GM18867 (cell line): ENCODE data around the gene KCNK2.

Experiments
- ATAC-seq: cut with Tn5 transposase; IDR thresholded peaks from one replicate; pipeline ENCODE4 v1.9.1; 2021; ENCODE audit warnings: mild to moderate bottlenecking, moderate library complexity; ENCODE audit not compliant: unreplicated experiment

KCNK2 gene

DNA sequence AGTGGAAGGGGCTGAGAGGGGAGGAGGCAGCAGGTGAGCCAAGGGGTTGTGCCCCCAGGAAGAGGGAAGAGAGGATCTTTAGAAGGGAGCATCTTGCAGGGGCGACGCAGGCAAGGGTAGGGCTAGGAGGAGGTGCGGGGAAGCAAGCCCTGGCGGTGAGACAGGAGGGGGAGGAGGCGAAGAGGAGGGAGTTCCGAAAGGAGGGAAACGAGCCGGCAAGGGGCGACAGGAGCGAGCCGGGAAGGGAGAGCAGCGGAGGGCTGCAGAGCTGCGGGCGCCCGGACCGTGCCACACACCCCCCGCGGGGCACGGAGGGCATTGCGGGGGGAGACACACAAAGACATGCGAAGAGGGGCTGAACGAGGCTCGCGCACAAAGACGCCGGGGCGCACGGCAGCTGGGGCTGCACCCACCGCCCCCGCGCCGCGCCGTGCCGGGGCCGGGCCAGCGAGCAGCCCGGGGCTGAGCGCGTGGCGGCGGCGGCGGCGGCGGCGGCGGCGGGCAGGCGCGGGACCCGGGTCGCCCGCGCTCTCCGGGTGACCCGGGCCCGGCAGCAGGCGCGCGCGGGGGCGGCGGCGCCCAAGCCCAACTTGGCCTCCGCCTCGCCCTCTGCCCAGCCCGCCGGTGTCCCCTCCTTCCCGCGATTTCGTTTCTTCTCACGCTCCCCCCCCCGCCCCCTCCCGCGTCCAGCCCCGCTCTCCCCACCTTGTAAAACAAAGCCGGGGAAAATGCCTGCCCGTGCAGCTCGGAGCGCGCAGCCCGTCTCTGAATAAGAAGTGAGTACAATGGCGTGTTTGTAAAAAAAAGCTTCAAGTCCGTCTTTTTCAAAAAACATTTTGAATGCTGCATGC is at the start of gene KCNK2:
Gene KCNK2 (plus strand): TSS at position 206 of the 851 bp plus-strand sequence. CDS start 649 bp downstream, outside the sequence.
- ATAC-seq, result no peak

- no peak for ATAC-seq
Observed at GRCh38 chr1:215032911-215033526, 49.5 kb upstream of the KCNK2 start.

DNA sequence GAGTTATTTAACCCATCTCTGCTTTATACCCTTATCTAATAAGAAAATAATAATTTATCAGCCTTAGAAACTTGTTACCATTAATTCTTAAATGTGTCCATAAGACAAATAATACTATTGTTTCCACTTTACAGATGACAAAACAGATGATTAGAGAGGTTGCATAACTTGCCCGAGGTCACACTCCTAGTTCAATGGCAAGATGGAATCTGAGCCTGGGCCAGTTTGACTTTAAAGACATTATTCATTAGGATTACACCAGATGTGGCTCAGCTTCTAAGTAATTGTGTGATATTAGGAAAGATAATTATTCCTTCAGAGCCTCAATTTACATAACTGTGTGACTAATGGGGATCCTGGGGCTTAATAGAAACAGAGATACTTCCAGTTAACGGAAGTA is 42.3 kb upstream of the KCNK2 start:
- ATAC-seq, result no peak

GRCh38 chr1:215043401-215043800 is 39.1 kb upstream of the KCNK2 start:
- ATAC-seq, result no peak

GRCh38 chr1:215044151-215044550 is 38.4 kb upstream of the KCNK2 start:
- no peak for ATAC-seq

GRCh38 chr1:215045698-215046308 is 36.7 kb upstream of the KCNK2 start:
- ATAC-seq, result no peak

DNA sequence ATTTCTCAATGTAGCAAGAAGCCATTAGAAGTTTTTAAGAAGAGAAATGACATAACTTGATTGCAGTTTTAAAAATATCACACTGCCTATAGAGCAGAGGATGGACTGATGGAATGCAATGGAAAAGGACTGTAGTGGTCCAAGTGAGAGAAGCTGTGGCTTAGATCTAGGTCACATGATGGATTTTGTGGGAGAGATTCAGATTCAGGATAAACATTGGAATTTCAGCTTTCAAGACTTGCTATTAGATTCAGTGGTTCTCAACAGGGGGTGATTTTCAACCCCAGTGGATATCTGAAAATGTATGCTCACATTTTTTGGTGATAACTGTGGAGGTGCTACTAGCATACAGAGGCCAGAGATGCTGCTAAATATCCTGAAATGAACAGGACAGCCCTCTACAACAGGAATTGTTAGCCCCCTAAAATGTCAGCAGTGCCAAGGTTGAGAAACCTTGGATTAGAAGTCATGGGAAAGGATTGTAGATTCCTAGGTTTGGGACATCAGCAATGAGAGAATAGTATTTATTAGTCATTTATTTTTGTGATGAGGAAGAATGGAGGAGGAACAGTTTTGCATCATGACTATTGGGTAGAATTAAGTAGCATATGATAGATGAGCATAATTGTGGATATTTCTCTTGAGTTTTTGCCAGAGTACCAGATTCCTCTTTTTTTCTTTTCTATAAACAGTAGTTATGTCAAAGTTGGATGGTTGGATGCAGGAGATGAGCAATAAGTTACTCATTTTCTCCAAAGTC is 30.1 kb upstream of the KCNK2 start:
- ATAC-seq, result no peak

GRCh38 chr1:215054266-215054665 is 28.3 kb upstream of the KCNK2 start:
- ATAC-seq, result no peak

GRCh38 chr1:215055281-215055935 is 27.1 kb upstream of the KCNK2 start:
- no peak for ATAC-seq

DNA sequence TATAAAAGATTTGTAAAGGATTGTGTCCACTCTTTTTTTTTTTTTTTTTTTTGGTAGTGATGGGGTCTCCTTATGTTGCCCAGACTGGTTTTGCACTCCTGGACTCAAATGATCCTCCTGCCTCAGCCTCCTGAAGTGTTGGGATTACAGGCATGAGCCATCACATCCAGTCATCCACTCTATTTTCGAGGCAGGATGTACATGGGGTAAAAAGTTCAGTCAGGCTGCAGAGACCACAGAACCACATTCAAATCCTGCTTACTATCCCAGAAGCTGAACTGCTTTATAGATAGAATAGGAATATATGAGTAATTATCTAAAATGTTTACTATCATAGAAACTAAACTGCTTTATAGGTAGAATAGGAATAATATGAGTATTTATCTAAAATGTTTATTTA is 26.0 kb upstream of the KCNK2 start:
- no peak for ATAC-seq

- no peak for ATAC-seq
Observed at GRCh38 chr1:215059947-215060346, 22.6 kb upstream of the KCNK2 start.

- ATAC-seq, result no peak
Observed at GRCh38 chr1:215064327-215064726, 18.2 kb upstream of the KCNK2 start.

GRCh38 chr1:215071078-215071477 is 11.5 kb upstream of the KCNK2 start:
- no peak for ATAC-seq

- peak; percentile 92 for ATAC-seq
Observed at GRCh38 chr1:215076322-215076721, 6.2 kb upstream of the KCNK2 start.

DNA sequence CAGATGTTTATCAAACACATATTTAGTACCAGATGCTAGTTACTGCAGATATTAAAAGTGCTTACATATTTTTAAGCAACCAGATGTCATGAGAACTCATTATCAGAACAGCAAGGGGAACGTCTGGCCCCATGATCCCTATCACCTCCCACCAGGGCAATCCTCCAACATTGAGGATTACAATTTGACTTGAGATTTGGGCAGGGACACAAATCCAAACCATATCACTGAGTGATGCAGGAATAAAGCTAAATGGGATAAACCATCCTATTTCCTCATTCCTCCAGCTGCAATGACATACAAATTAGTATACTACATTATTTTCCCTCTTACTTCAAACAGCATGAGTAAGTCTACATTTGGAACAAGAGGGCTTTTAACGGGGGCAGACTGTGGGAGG is 3.1 kb upstream of the KCNK2 start:
- ATAC-seq, result no peak

DNA sequence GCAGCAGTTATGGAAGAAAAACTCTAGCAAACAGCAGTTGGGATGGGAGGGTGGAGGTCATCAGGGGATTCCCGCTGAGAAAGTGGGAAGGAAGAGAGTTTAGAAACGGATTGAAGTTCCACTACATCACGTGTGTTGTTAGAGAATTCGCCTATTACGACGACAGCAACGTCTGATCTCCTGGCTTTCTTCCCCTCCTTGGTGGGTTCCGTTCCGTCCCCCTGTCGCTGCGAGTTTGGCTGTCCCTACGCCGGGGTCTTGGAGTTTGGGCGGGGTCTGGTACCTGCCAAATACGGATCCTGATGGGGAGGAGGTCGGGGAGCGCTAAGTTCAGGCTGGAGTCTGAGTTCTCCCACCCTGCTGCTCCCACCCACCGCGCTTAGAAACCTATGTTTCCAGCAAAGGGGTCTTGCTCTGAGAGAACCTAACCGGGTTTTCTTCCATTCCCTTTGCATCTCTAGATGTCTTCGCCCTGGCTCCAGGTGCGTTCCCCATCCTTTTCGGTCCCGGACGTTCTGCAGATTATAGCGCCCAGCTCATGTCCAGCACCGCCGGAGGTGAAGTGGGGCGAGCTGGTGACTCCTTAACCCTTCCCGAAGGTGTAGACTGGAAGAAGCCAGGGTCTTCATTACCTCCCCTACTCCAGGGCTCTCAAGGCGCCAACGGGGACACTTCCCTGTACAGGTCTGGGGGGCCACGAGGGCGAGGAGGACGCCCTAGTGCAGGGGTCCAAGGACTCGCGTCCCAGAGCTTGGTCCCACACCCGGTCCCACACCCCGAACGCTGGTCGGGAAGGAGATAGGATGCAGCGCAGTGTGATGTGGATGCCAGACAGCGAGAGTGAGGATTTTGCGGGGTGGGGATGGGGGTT is 641 bp upstream of the KCNK2 start:
- no peak for ATAC-seq

DNA sequence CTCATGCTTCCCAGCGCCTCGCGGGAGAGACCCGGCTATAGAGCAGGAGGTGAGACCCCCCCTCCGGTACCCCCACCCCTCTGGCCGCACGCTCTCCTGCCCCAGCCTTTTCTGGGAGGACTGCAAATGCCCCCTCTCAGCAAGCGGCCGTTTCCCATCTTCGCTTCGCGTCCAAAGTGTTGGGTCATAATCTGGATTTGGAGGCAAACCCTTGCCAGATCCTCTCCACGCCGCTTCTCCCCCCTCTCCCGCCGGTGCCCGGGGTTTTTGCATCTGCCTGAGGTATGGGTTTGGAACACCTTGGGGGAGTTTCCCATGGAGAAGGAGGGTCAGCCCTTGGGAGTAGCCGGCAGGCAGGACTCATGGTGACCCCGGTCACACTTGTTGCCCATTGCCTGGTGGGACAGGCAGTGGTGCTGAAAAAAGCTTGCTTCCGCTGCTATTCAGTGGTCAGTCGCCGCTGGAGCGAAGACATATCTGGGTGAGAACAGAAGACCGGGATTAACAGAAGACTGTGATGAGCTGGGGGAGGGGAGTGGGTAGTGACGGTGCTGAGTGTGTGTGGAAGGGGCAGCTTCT is 935 bp downstream of the KCNK2 start:
- no peak for ATAC-seq

- ATAC-seq, result no peak
Observed at GRCh38 chr1:215084621-215085020, 2.1 kb downstream of the KCNK2 start.

GRCh38 chr1:215087603-215088002 is 5.1 kb downstream of the KCNK2 start:
- ATAC-seq, result no peak
